Measurements from ENCODE around the gene MELK. TPM values are rescaled to one million over a fixed set of nuclear protein-coding genes. Genes with fewer than 3 reads are reported as not detected.

Gene MELK
- total and polyA plus RNA-seq, 2 experiments from 2014 or later, result 11.0 to 12.5 TPM

DNA sequence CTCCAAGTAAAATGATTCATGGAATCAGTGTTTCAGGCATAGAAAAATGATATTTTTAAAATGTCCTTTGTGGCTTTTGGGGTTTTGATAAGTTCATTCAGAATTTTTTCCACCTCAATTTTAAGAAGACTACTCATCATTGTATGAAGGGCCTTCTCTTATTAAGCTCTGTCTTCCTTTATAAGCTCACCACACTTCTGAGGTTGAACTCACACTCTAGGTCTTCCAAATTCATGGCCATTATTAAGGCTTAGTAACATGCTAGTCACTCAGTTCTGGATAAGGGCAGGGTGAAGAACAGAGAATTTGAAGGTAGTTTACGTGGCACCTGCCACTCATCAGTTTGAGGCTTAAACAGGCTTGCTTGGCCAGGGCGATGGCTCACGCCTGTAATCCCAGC lies 4.2 kb downstream of the MELK start:
- peaks cover 68% of the 10 kb centered on the region for H3K79me2 ChIP-seq
- H3K4me1 ChIP-seq (ENCODE audit: insufficient read depth), result peaks cover 5% of the 10 kb centered on the region
- no peaks in the 10 kb centered on the region for H3K9me2 ChIP-seq (replicated peaks; ENCODE audit: insufficient read depth)
- TF ChIP-seq EZH2phosphoT487 (IDR thresholded peaks at IDR 0.05; ENCODE audit: low read depth, severe bottlenecking, unreplicated experiment), result no peak
- TF ChIP-seq EZH2 (IDR thresholded peaks at IDR 0.05; ENCODE audit: borderline replicate concordance), result no peak
- TF ChIP-seq, protein P1, sequence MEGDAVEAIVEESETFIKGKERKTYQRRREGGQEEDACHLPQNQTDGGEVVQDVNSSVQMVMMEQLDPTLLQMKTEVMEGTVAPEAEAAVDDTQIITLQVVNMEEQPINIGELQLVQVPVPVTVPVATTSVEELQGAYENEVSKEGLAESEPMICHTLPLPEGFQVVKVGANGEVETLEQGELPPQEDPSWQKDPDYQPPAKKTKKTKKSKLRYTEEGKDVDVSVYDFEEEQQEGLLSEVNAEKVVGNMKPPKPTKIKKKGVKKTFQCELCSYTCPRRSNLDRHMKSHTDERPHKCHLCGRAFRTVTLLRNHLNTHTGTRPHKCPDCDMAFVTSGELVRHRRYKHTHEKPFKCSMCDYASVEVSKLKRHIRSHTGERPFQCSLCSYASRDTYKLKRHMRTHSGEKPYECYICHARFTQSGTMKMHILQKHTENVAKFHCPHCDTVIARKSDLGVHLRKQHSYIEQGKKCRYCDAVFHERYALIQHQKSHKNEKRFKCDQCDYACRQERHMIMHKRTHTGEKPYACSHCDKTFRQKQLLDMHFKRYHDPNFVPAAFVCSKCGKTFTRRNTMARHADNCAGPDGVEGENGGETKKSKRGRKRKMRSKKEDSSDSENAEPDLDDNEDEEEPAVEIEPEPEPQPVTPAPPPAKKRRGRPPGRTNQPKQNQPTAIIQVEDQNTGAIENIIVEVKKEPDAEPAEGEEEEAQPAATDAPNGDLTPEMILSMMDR (IDR thresholded peaks at IDR 0.05; ENCODE audit: poor library complexity), result no peak
- no peak overlapping the region for H3K27ac ChIP-seq
- H3K36me3 ChIP-seq (replicated peaks; ENCODE audit: insufficient read depth, low read depth), result no peaks in the 10 kb centered on the region
- no peak for DNase-seq (ENCODE audit: low spot score)
- no peaks in the 10 kb centered on the region for H3K9me3 ChIP-seq (ENCODE audit: low read depth)
- H3K4me2 ChIP-seq, result no peak overlapping the region
- H3K27me3 ChIP-seq, result no peaks in the 10 kb centered on the region
- H3K4me3 ChIP-seq, result no peak overlapping the region
- H4K20me1 ChIP-seq (ENCODE audit: insufficient read depth, poor library complexity, severe bottlenecking), result no peaks in the 10 kb centered on the region
- H2AFZ ChIP-seq, result no peak overlapping the region
- 95% methylated on average over 3 of the region's 3 CpGs for WGBS (ENCODE audit: low lambda C conversion rate, missing lambda C conversion rate)

DNA sequence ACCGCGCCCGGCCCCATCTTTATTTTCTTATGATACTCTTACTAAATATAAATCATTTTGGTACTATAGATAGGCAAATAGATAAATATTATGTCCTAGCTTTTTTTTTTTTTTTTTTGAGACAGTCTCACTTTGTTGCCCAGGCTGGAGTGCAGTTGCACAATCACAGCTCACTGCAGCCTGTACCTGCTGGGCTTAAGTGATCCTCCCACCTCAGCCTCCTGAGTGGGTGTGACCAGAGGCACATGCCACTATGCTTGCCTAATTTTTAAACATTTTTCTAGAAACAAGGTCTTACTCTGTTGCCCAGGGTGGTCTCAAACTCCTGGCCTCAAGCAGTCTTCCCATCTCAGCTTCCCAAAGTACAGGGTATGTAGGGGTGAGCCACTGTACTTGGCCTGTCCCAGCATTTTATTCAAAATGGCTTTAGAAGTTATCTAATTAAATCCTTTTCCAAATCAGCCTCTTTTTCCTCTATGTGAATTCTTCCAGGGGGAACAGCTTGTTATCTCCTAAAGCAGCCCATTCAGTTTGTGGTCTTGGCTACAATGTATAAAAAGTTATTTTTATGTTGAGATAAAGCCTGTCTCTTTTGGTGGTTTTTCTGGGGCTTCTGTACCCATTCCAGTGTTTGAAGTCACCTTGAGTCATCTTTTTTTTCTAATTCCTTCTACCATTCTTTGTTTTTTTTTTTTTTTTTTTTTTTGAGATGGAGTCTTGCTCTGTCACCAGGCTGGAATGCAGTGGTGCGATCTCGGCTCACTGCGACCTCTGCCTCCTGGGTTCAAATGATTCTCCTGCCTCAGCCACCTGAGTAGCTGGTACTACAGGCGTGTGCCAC lies 12.1 kb downstream of the MELK start:
- DNase-seq (ENCODE audit: low spot score), result no peak
- Histone ChIP-seq H4K20me1 (ENCODE audit: insufficient read depth, poor library complexity, severe bottlenecking) (no peaks in the 10 kb centered on the region), H3K27ac (no peak overlapping the region), H3K9me3 (ENCODE audit: low read depth) (no peaks in the 10 kb centered on the region), H3K4me3 (no peak overlapping the region), H3K79me2 (peaks cover 17% of the 10 kb centered on the region), H3K27me3 (no peaks in the 10 kb centered on the region), H3K4me1 (ENCODE audit: insufficient read depth) (no peaks in the 10 kb centered on the region), H3K9me2 (replicated peaks; ENCODE audit: insufficient read depth) (no peaks in the 10 kb centered on the region), H3K4me2 (no peak overlapping the region), H3K36me3 (replicated peaks; ENCODE audit: insufficient read depth, low read depth) (no peaks in the 10 kb centered on the region), H2AFZ (no peak overlapping the region)
- WGBS (ENCODE audit: low lambda C conversion rate, missing lambda C conversion rate), result 85% methylated on average over 7 of the region's 7 CpGs
- TF ChIP-seq, protein P1 (IDR thresholded peaks at IDR 0.05; ENCODE audit: poor library complexity), result no peak
- TF ChIP-seq EZH2phosphoT487 (IDR thresholded peaks at IDR 0.05; ENCODE audit: low read depth, severe bottlenecking, unreplicated experiment), result no peak
- no peak for TF ChIP-seq EZH2 (IDR thresholded peaks at IDR 0.05; ENCODE audit: borderline replicate concordance)

DNA sequence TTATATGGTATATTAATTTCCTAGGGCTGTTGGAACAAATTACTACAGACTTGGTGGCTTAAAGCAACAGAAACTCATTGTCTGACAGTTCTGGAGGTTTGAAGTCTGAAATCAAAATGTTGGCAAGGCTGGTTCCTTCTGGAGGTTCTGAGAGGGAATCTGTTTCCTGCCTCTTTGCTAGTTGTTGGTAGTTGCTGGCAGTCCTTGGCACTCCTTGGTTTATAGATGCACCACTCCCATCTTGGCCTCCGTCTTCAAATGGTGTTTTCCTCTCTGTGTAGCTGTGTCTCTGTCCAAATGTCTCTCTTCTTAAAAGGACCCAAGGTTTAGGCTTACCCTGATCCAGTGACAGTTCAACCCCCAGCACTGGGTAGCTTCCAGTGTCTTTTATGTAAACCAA lies 17.5 kb downstream of the MELK start:
- no peaks in the 10 kb centered on the region for H3K4me1 ChIP-seq (ENCODE audit: insufficient read depth)
- no peaks in the 10 kb centered on the region for H3K9me2 ChIP-seq (replicated peaks; ENCODE audit: insufficient read depth)
- no peaks in the 10 kb centered on the region for H3K27me3 ChIP-seq
- DNase-seq (ENCODE audit: low spot score), result no peak
- no peaks in the 10 kb centered on the region for H3K9me3 ChIP-seq (ENCODE audit: low read depth)
- no peaks in the 10 kb centered on the region for H4K20me1 ChIP-seq (ENCODE audit: insufficient read depth, poor library complexity, severe bottlenecking)
- no peak overlapping the region for H3K4me2 ChIP-seq
- H2AFZ ChIP-seq, result no peak overlapping the region
- H3K4me3 ChIP-seq, result no peak overlapping the region
- H3K36me3 ChIP-seq (replicated peaks; ENCODE audit: insufficient read depth, low read depth), result no peaks in the 10 kb centered on the region
- no peak for TF ChIP-seq EZH2phosphoT487 (IDR thresholded peaks at IDR 0.05; ENCODE audit: low read depth, severe bottlenecking, unreplicated experiment)
- TF ChIP-seq, protein P1 (IDR thresholded peaks at IDR 0.05; ENCODE audit: poor library complexity), result no peak
- no peak overlapping the region for H3K27ac ChIP-seq
- 92% methylated on average over 1 of the region's 1 CpG for WGBS (ENCODE audit: low lambda C conversion rate, missing lambda C conversion rate)
- no peaks in the 10 kb centered on the region for H3K79me2 ChIP-seq

Data from hepatocyte (in vitro differentiated cells).